Measurements from ENCODE around the gene MACROD2.

MACROD2 gene

DNA sequence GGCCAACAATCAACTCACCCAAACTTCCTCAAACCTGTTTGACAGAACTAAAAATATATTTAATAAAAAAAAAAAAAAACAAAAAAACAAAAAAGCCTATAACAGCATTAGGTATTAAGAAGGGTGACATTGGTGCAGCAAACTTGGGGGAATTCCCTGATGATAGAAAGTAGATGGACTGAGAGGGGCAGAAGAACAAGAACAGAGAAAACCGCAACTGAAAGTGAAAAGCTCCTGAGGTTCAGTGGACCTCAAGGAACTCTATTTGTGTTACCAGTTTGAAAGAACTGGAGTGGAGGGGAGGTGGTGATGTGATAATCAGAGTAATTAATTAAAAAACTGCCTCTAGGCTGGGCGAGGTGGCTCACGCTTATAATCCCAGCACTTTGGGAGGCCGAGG lies 53.8 kb downstream of the MACROD2 start:
- ChIA-PET CTCF (no interaction called here), POLR2A (ENCODE audit: low non-redundant PET) (no interaction called here)
- TF ChIP-seq, protein P1, sequence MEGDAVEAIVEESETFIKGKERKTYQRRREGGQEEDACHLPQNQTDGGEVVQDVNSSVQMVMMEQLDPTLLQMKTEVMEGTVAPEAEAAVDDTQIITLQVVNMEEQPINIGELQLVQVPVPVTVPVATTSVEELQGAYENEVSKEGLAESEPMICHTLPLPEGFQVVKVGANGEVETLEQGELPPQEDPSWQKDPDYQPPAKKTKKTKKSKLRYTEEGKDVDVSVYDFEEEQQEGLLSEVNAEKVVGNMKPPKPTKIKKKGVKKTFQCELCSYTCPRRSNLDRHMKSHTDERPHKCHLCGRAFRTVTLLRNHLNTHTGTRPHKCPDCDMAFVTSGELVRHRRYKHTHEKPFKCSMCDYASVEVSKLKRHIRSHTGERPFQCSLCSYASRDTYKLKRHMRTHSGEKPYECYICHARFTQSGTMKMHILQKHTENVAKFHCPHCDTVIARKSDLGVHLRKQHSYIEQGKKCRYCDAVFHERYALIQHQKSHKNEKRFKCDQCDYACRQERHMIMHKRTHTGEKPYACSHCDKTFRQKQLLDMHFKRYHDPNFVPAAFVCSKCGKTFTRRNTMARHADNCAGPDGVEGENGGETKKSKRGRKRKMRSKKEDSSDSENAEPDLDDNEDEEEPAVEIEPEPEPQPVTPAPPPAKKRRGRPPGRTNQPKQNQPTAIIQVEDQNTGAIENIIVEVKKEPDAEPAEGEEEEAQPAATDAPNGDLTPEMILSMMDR (conservative IDR thresholded peaks at IDR 0.05; ENCODE audit: low read depth), result no peak
- H3K27ac ChIP-seq, result no peak overlapping the region
- no peak for DNase-seq (ENCODE audit: low spot score)

DNA sequence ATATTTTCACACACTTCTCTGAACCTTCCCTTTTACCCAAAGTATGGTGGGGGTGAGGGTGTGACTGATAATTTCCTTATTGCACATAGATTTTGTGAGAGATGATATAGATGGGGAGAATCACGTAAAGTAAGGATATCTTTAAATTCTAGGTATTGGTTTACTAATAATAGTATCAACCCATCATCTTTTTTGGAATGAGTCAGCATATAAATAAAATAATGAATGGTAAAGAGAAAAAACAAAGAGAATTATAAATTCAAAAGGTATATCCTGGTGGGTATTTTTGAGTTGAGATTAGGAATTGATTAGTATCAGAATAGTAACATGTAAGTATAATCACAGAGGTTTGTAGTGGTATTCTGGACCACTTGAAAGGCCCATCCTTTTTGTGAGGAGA lies 56.1 kb downstream of the MACROD2 start:
- DNase-seq (ENCODE audit: low spot score), result no peak
- TF ChIP-seq, protein P1 (conservative IDR thresholded peaks at IDR 0.05; ENCODE audit: low read depth), result no peak
- CTCF ChIA-PET, result no interaction called here
- no peak overlapping the region for H3K27ac ChIP-seq
- POLR2A ChIA-PET (ENCODE audit: low non-redundant PET), result no interaction called here

DNA sequence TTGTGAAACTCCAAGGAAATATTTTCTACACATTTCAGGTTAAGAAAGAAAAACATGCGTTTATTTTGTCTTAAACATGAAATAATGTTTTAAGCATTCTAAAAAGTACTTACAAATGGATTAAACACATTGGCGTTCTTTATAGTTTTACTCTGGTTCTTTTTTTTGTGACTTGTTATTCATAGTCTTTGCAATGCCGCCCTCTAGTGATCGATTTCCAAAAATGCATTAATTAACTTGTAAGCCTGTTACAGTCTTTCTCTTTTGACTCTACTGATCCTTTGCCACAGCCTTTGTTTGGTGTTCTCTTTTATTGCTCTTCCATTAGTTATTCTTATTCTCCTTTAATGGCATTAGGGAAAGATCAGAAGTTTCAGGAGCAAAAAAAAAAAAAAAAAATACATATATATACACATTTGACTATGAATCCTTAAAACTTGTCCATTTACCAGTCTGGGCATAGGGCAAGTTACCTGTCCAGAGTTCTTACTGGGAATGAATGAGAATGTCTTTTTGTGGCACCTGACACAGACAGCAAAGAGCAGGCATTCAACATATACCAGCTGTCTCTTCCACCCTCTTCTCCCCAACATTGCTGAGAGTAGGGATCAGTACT lies 59.9 kb downstream of the MACROD2 start:
- CTCF ChIA-PET, result interaction anchor here (0.7 to 1.8 kb wide), 5 partner anchors 34 to 278 kb away, joined by 3 to 10 read pairs (median 3); no protein-coding TSS in a partner anchor
- TF ChIP-seq, protein P1 (conservative IDR thresholded peaks at IDR 0.05; ENCODE audit: low read depth), result peak; percentile 75
- no peak overlapping the region for H3K27ac ChIP-seq
- DNase-seq (ENCODE audit: low spot score), result peak; percentile 18
- POLR2A ChIA-PET (ENCODE audit: low non-redundant PET), result no interaction called here

DNA sequence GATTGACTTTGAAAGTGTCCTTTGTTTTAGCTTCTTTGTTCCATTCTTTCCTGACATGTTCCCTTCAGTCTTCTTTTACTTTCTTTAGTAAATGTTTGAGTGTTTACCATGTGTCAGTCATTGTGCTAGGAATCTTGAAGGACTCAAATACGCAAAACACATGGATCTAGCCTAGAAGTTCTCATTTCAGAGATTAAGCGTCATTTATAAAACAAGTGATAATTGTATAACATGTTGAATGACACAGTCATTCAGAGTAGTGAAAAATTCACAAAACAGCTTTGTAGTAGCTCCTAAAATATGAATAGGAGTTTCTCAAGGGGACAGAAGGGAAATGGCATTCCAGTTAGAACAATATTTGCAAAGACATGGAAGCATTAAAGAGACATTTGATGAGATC lies 66.9 kb downstream of the MACROD2 start:
- H3K27ac ChIP-seq, result no peak overlapping the region
- ChIA-PET POLR2A (ENCODE audit: low non-redundant PET) (no interaction called here), CTCF (no interaction called here)
- TF ChIP-seq, protein P1 (conservative IDR thresholded peaks at IDR 0.05; ENCODE audit: low read depth), result no peak
- DNase-seq (ENCODE audit: low spot score), result no peak

DNA sequence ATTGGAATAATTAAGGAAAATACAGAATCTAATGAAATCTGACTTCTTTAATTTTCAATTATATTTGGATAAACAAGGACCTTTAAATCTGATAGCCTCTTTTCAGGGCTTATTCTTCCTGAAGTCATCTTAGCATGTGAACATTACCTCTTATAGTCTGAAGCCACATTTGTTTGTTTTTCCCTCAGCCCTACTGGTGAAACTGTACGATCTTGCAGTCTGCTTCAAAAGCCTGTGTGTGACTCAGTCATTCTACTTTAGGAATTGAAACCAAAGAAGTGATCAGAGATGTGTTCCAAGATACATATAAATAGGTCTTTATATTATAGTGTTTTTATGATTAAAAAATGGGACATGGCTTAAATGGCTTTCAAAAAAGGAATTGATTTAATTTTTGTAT lies 67.5 kb downstream of the MACROD2 start:
- no peak for DNase-seq (ENCODE audit: low spot score)
- H3K27ac ChIP-seq, result no peak overlapping the region
- POLR2A ChIA-PET (ENCODE audit: low non-redundant PET), result no interaction called here
- CTCF ChIA-PET, result no interaction called here
- TF ChIP-seq, protein P1 (conservative IDR thresholded peaks at IDR 0.05; ENCODE audit: low read depth), result no peak

DNA sequence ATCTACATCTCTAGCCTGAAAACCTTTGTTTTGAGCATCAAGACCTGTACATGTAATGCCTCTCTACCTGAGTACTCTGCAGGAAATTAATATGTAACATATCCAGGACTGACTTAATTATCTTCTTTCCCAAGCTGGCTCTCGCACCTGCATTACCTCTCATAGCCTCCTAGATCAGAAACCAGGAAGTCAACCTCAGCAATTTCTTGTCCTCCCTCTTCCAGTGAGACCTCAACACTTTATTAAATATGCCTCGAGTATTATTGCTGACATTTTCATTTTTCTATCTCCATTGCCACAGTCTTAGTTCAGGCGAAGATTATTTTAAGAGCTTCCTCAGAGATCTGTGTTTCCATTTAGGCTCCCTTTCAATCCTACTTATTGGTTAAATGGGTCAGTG lies 69.0 kb downstream of the MACROD2 start:
- no peak for DNase-seq (ENCODE audit: low spot score)
- no peak overlapping the region for H3K27ac ChIP-seq
- POLR2A ChIA-PET (ENCODE audit: low non-redundant PET), result no interaction called here
- TF ChIP-seq, protein P1 (conservative IDR thresholded peaks at IDR 0.05; ENCODE audit: low read depth), result no peak
- CTCF ChIA-PET, result no interaction called here
